Measurements from ENCODE around the gene CFAP54.

- TF ChIP-seq CTCF (IDR thresholded peaks at IDR 0.05) (no peak), POLR2A (IDR thresholded peaks at IDR 0.05) (no peak)
These were observed 319.2 kb downstream of the CFAP54 start for GRCh38 chr12:96808587-96808986.
